ENCODE measurements around the gene RRAGC. TPM values are rescaled to one million over a fixed set of nuclear protein-coding genes. Genes with fewer than 3 reads are reported as not detected.

The RRAGC gene
- total RNA-seq, 1 donor from 2014 or later, result 3.3 TPM

DNA sequence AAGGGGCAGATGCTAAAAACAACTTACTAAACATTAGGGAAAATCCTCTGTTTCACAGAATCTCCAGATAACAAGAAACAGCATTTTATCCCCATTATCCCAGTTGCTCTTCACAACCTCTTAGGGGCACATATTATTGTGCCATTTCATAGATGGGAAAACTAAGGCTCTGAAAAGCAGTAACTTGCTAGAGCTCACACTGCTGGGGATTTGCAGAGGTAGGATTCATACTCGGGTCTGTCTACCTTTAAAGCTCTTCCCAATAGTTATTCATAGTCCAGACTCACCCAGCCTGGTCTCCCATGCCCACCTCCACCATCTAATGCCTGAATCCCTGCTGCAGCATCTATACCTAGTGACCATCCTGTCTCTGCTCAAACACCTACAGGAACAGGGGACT lies 67.7 kb downstream of the RRAGC start:
- TF ChIP-seq, protein P1, sequence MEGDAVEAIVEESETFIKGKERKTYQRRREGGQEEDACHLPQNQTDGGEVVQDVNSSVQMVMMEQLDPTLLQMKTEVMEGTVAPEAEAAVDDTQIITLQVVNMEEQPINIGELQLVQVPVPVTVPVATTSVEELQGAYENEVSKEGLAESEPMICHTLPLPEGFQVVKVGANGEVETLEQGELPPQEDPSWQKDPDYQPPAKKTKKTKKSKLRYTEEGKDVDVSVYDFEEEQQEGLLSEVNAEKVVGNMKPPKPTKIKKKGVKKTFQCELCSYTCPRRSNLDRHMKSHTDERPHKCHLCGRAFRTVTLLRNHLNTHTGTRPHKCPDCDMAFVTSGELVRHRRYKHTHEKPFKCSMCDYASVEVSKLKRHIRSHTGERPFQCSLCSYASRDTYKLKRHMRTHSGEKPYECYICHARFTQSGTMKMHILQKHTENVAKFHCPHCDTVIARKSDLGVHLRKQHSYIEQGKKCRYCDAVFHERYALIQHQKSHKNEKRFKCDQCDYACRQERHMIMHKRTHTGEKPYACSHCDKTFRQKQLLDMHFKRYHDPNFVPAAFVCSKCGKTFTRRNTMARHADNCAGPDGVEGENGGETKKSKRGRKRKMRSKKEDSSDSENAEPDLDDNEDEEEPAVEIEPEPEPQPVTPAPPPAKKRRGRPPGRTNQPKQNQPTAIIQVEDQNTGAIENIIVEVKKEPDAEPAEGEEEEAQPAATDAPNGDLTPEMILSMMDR (conservative IDR thresholded peaks at IDR 0.05; ENCODE audit: low read depth, low read length), result no peak
- H3K4me3 ChIP-seq (ENCODE audit: low read depth, low read length), result no peak overlapping the region
- DNase-seq (ENCODE audit: low read depth), result no peak

DNA sequence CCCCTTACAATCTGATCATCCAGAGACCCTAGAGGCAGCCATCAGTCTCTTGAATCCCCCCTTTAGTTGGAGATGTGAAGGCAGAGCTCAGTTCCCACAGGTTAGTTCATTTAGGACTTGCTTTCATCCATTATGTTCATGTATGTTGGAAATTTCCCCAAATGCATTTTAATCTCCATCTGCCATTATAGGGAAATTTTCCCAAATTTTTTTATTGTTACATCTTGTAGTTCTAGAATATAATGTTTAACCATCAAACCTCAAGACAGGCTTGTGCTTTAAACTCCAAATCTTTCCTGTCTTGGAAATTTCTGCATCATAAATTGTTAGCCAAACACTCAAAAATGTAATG lies 68.4 kb downstream of the RRAGC start:
- TF ChIP-seq, protein P1 (conservative IDR thresholded peaks at IDR 0.05; ENCODE audit: low read depth, low read length), result no peak
- no peak for DNase-seq (ENCODE audit: low read depth)
- H3K4me3 ChIP-seq (ENCODE audit: low read depth, low read length), result no peak overlapping the region

DNA sequence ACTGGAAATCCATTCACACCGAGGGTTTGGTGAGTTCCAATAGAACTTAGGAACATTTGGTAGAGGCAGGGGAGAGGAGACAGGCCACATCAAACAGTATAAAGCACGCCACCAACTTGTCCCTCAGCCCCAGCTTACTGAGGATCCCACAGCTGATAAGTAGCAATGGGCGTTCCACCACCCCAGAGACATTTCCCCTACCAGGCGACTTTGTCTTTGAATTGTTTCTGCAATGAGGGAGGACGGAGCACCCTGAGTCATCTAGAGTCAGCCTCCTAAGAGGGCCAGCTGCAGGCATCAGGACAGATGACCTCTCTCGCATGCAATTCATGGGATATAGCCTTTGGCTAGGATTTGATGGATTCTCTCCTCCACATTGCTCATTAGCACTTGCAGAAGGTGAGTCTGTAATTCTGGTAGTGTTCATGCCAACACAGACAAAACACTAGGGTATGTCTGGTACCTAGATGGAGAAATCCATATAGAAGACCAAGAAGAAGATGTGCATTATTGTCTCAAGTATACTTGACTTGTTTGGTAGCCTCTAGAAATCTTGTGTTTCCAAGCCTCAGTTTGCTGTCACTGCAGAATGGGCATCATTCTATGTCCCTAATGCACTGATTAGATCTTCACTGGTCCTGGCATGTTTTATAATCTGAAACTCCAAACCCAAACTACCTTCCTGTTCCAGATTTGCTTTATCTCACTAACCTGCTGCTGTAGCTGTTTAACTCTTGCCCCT lies 69.0 kb downstream of the RRAGC start:
- no peak for DNase-seq (ENCODE audit: low read depth)
- no peak overlapping the region for H3K4me3 ChIP-seq (ENCODE audit: low read depth, low read length)
- TF ChIP-seq, protein P1 (conservative IDR thresholded peaks at IDR 0.05; ENCODE audit: low read depth, low read length), result no peak

DNA sequence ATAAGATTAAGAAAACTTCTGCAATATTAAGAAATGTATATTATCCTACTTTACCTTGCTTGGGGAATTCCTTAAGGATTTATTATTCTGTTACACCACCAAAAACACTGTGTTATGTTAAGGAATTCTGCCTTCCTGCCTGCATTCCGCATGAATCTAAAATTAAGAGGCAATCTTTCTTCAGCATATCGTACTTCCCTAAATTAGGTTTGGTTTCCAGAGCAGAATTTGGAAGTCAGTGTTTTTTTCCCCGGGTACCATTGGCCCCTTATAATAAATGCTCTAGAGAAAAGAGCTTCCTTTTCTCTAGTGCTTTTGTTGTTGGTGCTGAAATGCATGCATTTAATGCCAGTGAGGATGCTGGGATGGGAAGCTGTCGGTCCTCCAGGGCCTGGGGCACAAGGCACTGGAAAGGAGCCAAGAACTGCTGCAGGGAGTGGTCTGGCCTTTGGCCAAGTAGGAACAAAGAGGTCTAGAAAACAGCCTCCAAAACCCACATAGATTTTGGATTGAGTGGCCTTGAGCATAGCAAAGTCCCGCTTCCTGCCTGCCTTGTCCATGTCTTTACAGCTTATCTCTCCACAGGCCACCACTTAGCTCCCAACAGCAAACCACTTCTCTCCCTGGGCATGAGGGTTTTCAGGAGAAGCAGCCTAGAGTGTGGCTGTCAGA lies 69.9 kb downstream of the RRAGC start:
- no peak overlapping the region for H3K4me3 ChIP-seq (ENCODE audit: low read depth, low read length)
- DNase-seq (ENCODE audit: low read depth), result no peak
- TF ChIP-seq, protein P1 (conservative IDR thresholded peaks at IDR 0.05; ENCODE audit: low read depth, low read length), result no peak

- TF ChIP-seq, protein P1 (conservative IDR thresholded peaks at IDR 0.05; ENCODE audit: low read depth, low read length), result no peak
- no peak overlapping the region for H3K4me3 ChIP-seq (ENCODE audit: low read depth, low read length)
- DNase-seq (ENCODE audit: low read depth), result no peak
Measured at GRCh38 chr1:38788341-38789336, 70.9 kb downstream of the RRAGC start.

Other genes starting within 250 kb of the RRAGC start
- 25.5 and 27.5 TPM in 2 replicates for gene MYCBP, start 13.6 kb upstream of the RRAGC start, total RNA-seq
- gene GJA9, start 21.8 kb upstream of the RRAGC start, total RNA-seq, result not detected in 2 replicates
- 0.07 TPM in 1 of 2 replicates, not detected in the other for gene RHBDL2, start 82.1 kb upstream of the RRAGC start, total RNA-seq
- 33.4 and 48.3 TPM in 2 replicates for gene AKIRIN1, start 131.5 kb upstream of the RRAGC start, total RNA-seq
- gene NDUFS5, start 166.6 kb upstream of the RRAGC start, total RNA-seq, result 525 and 889 TPM in 2 replicates